Measurements from ENCODE around the gene IRF5.

Gene IRF5

DNA sequence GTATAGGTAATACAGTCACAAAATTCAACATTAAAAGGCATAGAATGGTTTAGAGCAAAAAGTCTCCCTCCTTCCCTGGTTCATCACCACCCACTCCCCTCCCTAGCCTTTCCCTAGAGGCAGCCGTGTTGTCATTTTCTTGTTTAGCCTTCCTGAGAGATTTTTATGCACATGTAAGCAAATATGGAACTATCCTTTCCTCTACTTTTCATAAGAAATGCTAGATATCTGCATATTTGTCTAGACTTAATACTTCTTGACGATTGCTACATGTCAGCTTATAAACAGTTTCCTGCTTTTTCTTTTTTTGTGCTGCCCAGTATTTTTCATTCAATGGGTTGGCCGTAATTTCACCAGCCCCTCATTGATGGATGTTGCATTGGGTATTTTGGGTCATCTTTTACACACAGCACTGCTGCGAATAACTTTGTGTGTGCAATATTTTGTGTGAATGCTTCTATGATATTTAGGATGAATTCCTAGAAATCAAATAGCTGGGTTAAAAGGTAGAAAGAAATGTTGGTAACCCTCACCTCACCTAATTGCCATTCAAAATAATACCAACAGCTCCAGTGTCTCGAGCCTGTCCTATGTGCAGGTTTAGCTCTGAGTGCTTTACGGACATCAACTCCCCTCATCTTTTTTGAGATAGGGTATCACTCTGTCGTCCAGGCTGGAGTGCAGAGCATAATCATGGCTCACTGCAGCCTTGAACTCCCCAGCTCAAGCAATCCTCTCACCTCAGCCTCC lies 6.9 kb downstream of the IRF5 start:
- no peak for DNase-seq
- TF ChIP-seq, protein P1, sequence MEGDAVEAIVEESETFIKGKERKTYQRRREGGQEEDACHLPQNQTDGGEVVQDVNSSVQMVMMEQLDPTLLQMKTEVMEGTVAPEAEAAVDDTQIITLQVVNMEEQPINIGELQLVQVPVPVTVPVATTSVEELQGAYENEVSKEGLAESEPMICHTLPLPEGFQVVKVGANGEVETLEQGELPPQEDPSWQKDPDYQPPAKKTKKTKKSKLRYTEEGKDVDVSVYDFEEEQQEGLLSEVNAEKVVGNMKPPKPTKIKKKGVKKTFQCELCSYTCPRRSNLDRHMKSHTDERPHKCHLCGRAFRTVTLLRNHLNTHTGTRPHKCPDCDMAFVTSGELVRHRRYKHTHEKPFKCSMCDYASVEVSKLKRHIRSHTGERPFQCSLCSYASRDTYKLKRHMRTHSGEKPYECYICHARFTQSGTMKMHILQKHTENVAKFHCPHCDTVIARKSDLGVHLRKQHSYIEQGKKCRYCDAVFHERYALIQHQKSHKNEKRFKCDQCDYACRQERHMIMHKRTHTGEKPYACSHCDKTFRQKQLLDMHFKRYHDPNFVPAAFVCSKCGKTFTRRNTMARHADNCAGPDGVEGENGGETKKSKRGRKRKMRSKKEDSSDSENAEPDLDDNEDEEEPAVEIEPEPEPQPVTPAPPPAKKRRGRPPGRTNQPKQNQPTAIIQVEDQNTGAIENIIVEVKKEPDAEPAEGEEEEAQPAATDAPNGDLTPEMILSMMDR (IDR thresholded peaks at IDR 0.05; ENCODE audit: low read depth, low read length, missing control alignments) = no peak
- Histone ChIP-seq H3K27me3 (replicated peaks) (peaks cover 10% of the 10 kb centered on the region), H3K27ac (no peak overlapping the region), H3K4me3 (ENCODE audit: low read depth, low read length) (no peak overlapping the region), H3K36me3 (replicated peaks) (no peaks in the 10 kb centered on the region)
- in situ Hi-C loops (cut with HindIII; ENCODE audit: low pct_ligation_motif_present, low sequenced_read_pairs) = no loop called here

DNA sequence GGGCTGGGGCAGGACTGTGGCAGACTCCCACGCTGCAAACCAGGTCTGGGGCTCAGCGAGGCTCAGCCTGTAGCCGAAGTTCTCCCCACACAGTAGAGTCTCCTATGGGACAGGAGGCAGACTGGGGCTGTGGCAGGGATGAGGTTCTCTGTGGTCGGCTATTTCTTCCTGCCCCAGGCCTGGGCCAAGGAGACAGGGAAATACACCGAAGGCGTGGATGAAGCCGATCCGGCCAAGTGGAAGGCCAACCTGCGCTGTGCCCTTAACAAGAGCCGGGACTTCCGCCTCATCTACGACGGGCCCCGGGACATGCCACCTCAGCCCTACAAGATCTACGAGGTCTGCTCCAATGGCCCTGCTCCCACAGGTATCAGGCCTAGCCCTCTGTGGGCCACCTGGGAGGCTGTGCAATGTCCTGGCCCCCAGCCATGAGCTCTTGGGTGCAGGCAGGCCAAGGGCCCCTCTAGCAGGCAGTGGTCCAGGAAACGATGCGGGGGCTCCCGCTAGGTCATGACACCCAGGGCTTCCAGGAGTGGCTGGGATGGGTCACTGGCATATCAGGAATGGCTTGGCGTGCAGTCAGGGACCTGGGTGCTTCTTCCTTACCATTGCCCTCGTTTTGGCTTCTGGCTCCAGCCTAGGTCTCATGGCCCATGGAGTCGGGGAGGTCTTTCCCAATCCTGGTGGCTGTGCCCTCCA lies 8.1 kb downstream of the IRF5 start:
- in situ Hi-C loops (cut with HindIII; ENCODE audit: low pct_ligation_motif_present, low sequenced_read_pairs) = no loop called here
- no peak overlapping the region for H3K4me3 ChIP-seq (ENCODE audit: low read depth, low read length)
- TF ChIP-seq, protein P1 (IDR thresholded peaks at IDR 0.05; ENCODE audit: low read depth, low read length, missing control alignments) = no peak
- no peaks in the 10 kb centered on the region for H3K36me3 ChIP-seq (replicated peaks)
- H3K27me3 ChIP-seq (replicated peaks) = peaks cover 3% of the 10 kb centered on the region
- H3K27ac ChIP-seq = no peak overlapping the region
- no peak for DNase-seq

DNA sequence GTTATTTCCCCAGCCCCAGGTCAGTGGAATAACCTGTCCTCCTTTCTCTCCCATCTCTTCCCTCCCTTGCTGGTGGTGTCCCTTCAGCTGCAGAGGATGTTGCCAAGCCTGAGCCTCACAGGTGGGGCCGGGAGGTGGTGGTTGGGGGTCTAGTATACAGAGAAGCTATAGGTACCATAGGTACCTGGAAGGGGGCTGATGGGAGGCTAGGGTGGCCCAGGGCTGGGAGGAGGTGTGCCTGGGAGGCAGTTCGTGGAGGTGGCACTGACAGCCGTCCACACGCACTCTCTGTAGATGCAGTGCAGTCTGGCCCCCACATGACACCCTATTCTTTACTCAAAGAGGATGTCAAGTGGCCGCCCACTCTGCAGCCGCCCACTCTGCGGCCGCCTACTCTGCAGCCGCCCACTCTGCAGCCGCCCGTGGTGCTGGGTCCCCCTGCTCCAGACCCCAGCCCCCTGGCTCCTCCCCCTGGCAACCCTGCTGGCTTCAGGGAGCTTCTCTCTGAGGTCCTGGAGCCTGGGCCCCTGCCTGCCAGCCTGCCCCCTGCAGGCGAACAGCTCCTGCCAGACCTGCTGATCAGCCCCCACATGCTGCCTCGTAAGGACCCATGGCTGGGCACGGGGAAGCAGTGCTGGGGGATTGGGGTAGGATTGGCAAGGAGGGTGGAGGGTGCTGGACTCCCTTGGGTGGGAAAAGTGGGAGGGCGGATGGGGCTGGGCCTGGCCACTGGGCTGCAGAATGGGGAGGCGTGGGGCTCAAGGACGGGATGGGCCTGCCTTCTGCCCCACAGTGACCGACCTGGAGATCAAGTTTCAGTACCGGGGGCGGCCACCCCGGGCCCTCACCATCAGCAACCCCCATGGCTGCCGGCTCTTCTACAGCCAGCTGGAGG lies 9.5 kb downstream of the IRF5 start:
- Histone ChIP-seq H3K27ac (no peak overlapping the region), H3K27me3 (replicated peaks) (no peaks in the 10 kb centered on the region), H3K4me3 (ENCODE audit: low read depth, low read length) (no peak overlapping the region), H3K36me3 (replicated peaks) (no peaks in the 10 kb centered on the region)
- TF ChIP-seq, protein P1 (IDR thresholded peaks at IDR 0.05; ENCODE audit: low read depth, low read length, missing control alignments) = peak; percentile 47
- no peak for DNase-seq
- in situ Hi-C loops (cut with HindIII; ENCODE audit: low pct_ligation_motif_present, low sequenced_read_pairs) = no loop called here

DNA sequence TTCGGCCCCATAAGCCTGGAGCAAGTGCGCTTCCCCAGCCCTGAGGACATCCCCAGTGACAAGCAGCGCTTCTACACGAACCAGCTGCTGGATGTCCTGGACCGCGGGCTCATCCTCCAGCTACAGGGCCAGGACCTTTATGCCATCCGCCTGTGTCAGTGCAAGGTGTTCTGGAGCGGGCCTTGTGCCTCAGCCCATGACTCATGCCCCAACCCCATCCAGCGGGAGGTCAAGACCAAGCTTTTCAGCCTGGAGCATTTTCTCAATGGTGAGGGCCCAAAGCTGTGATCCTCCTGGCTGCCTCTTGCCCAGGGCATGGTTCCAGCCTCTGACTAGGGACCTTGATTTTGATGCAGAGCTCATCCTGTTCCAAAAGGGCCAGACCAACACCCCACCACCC lies 10.1 kb downstream of the IRF5 start:
- no peak for DNase-seq
- no peak overlapping the region for H3K27ac ChIP-seq
- in situ Hi-C loops (cut with HindIII; ENCODE audit: low pct_ligation_motif_present, low sequenced_read_pairs) = no loop called here
- H3K27me3 ChIP-seq (replicated peaks) = no peaks in the 10 kb centered on the region
- peaks cover 4% of the 10 kb centered on the region for H3K36me3 ChIP-seq (replicated peaks)
- H3K4me3 ChIP-seq (ENCODE audit: low read depth, low read length) = no peak overlapping the region
- TF ChIP-seq, protein P1 (IDR thresholded peaks at IDR 0.05; ENCODE audit: low read depth, low read length, missing control alignments) = no peak

DNA sequence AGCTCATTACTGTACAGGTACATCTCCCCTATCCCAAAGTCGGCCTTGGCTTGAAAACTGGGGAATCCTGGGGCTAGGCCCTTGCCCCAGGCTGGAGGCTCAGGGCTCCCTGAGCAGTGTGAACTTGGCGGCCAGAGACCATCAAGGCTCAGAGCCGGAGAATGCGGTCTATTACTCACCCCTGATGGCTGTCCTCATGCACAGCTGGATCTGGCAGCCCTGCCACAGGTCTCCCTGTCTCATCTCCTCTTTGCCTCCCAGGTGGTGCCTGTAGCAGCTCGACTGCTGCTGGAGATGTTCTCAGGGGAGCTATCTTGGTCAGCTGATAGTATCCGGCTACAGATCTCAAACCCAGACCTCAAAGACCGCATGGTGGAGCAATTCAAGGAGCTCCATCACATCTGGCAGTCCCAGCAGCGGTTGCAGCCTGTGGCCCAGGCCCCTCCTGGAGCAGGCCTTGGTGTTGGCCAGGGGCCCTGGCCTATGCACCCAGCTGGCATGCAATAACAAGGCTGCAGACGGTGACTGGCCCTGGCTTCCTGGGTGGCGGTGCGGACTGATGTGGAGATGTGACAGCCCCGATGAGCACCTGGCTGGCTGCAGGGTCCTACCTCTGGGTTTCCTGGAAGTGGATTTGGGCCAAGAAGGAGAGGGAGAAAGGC lies 10.7 kb downstream of the IRF5 start:
- H3K27me3 ChIP-seq (replicated peaks) = no peaks in the 10 kb centered on the region
- in situ Hi-C loops (cut with HindIII; ENCODE audit: low pct_ligation_motif_present, low sequenced_read_pairs) = no loop called here
- H3K36me3 ChIP-seq (replicated peaks) = peaks cover 10% of the 10 kb centered on the region
- TF ChIP-seq, protein P1 (IDR thresholded peaks at IDR 0.05; ENCODE audit: low read depth, low read length, missing control alignments) = no peak
- DNase-seq = no peak
- no peak overlapping the region for H3K4me3 ChIP-seq (ENCODE audit: low read depth, low read length)
- H3K27ac ChIP-seq = no peak overlapping the region

All from brain microvascular endothelial cell (primary cell).